Mesendoderm (in vitro differentiated cells): ENCODE results near the gene ARID1B.

Experiments
- DNase-seq: peaks from one replicate; pipeline ENCODE4 v3.0.0; 2013
- H2AK5ac ChIP-seq: 2 replicates; pipeline ENCODE4 v1.6.1; 2013; ENCODE audit warnings: low read length, inconsistent platforms
- H2BK120ac ChIP-seq: 2 replicates; pipeline ENCODE4 v1.6.1; 2013; ENCODE audit warnings: low read depth, mild to moderate bottlenecking, low read length, moderate library complexity, mixed read lengths
- H2BK15ac ChIP-seq: replicated peaks from 2 replicates; pipeline ENCODE4 v1.6.1; 2013; ENCODE audit warnings: low read depth, mild to moderate bottlenecking, moderate library complexity
- H2BK5ac ChIP-seq: 2 replicates; pipeline ENCODE4 v1.6.1; 2013; ENCODE audit warnings: low read length, inconsistent platforms
- H3K18ac ChIP-seq: 2 replicates; pipeline ENCODE4 v1.6.1; 2013; ENCODE audit warnings: mild to moderate bottlenecking, low read length, mixed read lengths
- H3K23ac ChIP-seq: one replicate; pipeline ENCODE4 v1.6.1; 2013; ENCODE audit warnings: low read length
- H3K27ac ChIP-seq: 2 replicates; pipeline ENCODE4 v1.5.1; 2013; ENCODE audit warnings: low read depth, mild to moderate bottlenecking, inconsistent platforms, low read length, moderate library complexity
- H3K27me3 ChIP-seq: 2 replicates; pipeline ENCODE4 v1.6.1; 2013; ENCODE audit warnings: low read length, control low read depth, mild to moderate bottlenecking, inconsistent platforms; ENCODE audit not compliant: insufficient read depth, poor library complexity
- H3K36me3 ChIP-seq: 2 replicates; pipeline ENCODE4 v1.6.1; 2013; ENCODE audit warnings: low read length, inconsistent platforms; ENCODE audit not compliant: control insufficient read depth, insufficient read depth
- H3K4ac ChIP-seq: one replicate; pipeline ENCODE4 v1.6.1; 2013; ENCODE audit warnings: low read depth, mild to moderate bottlenecking, low read length, moderate library complexity
- H3K4me1 ChIP-seq: 2 replicates; pipeline ENCODE4 v1.6.1; 2013; ENCODE audit warnings: low read depth, low read length, inconsistent platforms; ENCODE audit not compliant: control insufficient read depth
- H3K4me2 ChIP-seq: 2 replicates; pipeline ENCODE4 v1.6.1; 2013; ENCODE audit warnings: low read length
- H3K4me3 ChIP-seq: 2 replicates; pipeline ENCODE4 v1.5.1; 2013; ENCODE audit warnings: mild to moderate bottlenecking, low read length
- H3K56ac ChIP-seq: one replicate; pipeline ENCODE4 v1.6.1; 2013; ENCODE audit warnings: low read length
- H3K79me1 ChIP-seq: 2 replicates; pipeline ENCODE4 v1.6.1; 2013; ENCODE audit warnings: low read length, inconsistent platforms
- H3K79me2 ChIP-seq: 2 replicates; pipeline ENCODE4 v1.6.1; 2013; ENCODE audit warnings: mild to moderate bottlenecking, low read length; ENCODE audit not compliant: control insufficient read depth, insufficient read depth
- H3K9ac ChIP-seq: 2 replicates; pipeline ENCODE4 v1.6.1; 2013; ENCODE audit warnings: low read length, inconsistent platforms
- H4K5ac ChIP-seq: one replicate; pipeline ENCODE4 v1.6.1; 2013; ENCODE audit warnings: low read length
- H4K8ac ChIP-seq: one replicate; pipeline ENCODE4 v1.6.1; 2013; ENCODE audit warnings: low read depth, mild to moderate bottlenecking, control low read depth, low read length, moderate library complexity
- WGBS: extraction: QIAGEN DNeasy Blood & Tissue Kit; methylation state at CpG from one replicate; pipeline ENCODE4 v1.1.7; 2013; ENCODE audit warnings: low lambda C conversion rate, missing lambda C conversion rate; ENCODE audit not compliant: insufficient coverage; ENCODE audit errors: extremely low coverage; 5-methylcytosine and 5-hydroxymethylcytosine counted together

ARID1B gene

GRCh38 chr6:156783958-156784357 is 6.8 kb downstream of the ARID1B start:
- Histone ChIP-seq H3K9ac (no peak overlapping the region), H4K8ac (no peak overlapping the region), H4K5ac (no peak overlapping the region), H2BK15ac (no peak overlapping the region), H3K27ac (no peak overlapping the region), H3K4ac (no peak overlapping the region), H3K23ac (no peak overlapping the region), H3K4me3 (no peak overlapping the region), H3K36me3 (no peaks in the 10 kb centered on the region), H3K56ac (no peak overlapping the region), H3K18ac (no peak overlapping the region), H3K27me3 (no peaks in the 10 kb centered on the region), H2BK120ac (no peak overlapping the region), H3K79me2 (peaks cover 79% of the 10 kb centered on the region), H3K79me1 (peaks cover 2% of the 10 kb centered on the region), H2AK5ac (no peak overlapping the region), H3K4me2 (no peak overlapping the region), H2BK5ac (no peak overlapping the region), H3K4me1 (no peaks in the 10 kb centered on the region)
- no CpG with 5 or more reads among the region's 6 CpGs for whole genome bisulfite sequencing
- peak; percentile 59 for DNase-seq

DNA sequence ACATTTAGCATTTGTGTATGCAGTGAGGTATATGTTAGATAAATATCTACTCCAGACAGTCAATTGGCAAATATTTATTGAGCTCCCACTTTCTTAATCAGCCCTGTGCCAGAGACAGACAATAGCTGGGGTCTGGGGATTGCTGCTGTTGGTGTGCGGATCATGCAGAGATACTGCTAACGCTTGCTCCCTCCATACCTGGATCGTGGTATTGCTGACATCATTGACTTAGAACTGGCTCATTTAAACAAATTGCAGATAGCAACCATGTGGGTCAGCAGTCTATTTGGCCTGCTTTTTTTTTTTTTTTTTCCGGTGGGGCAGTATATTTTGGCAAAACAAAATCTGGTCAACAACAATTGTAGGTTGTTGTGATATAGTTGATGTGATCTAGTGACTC is 9.5 kb downstream of the ARID1B start:
- Histone ChIP-seq H3K9ac (no peak overlapping the region), H3K4ac (no peak overlapping the region), H3K18ac (no peak overlapping the region), H4K8ac (no peak overlapping the region), H2AK5ac (no peak overlapping the region), H3K4me3 (no peak overlapping the region), H3K79me1 (peaks cover 6% of the 10 kb centered on the region), H3K56ac (no peak overlapping the region), H2BK5ac (no peak overlapping the region), H3K27me3 (no peaks in the 10 kb centered on the region), H3K23ac (no peak overlapping the region), H3K27ac (no peak overlapping the region), H2BK120ac (no peak overlapping the region), H3K4me1 (peaks cover 3% of the 10 kb centered on the region), H3K79me2 (peaks cover 78% of the 10 kb centered on the region), H2BK15ac (no peak overlapping the region), H3K36me3 (no peaks in the 10 kb centered on the region), H3K4me2 (no peak overlapping the region), H4K5ac (no peak overlapping the region)
- no CpG with 5 or more reads among the region's 4 CpGs for WGBS
- no peak for DNase-seq

GRCh38 chr6:156787569-156788492 is 10.7 kb downstream of the ARID1B start:
- Histone ChIP-seq H3K27me3 (no peaks in the 10 kb centered on the region), H2AK5ac (no peak overlapping the region), H4K8ac (no peak overlapping the region), H3K79me1 (peaks cover 9% of the 10 kb centered on the region), H2BK5ac (no peak overlapping the region), H3K79me2 (peaks cover 79% of the 10 kb centered on the region), H3K36me3 (no peaks in the 10 kb centered on the region), H3K4me1 (peaks cover 3% of the 10 kb centered on the region), H3K27ac (no peak overlapping the region), H3K56ac (no peak overlapping the region), H4K5ac (no peak overlapping the region), H3K4me2 (no peak overlapping the region), H2BK120ac (no peak overlapping the region), H2BK15ac (no peak overlapping the region), H3K4me3 (no peak overlapping the region), H3K9ac (no peak overlapping the region), H3K4ac (no peak overlapping the region), H3K23ac (no peak overlapping the region), H3K18ac (no peak overlapping the region)
- no CpG with 5 or more reads among the region's 5 CpGs for WGBS
- DNase-seq: no peak

GRCh38 chr6:156789081-156789943 is 12.1 kb downstream of the ARID1B start:
- H3K36me3 ChIP-seq: no peaks in the 10 kb centered on the region
- H3K23ac ChIP-seq: no peak overlapping the region
- no peak overlapping the region for H3K9ac ChIP-seq
- no peak overlapping the region for H2AK5ac ChIP-seq
- H4K8ac ChIP-seq: no peak overlapping the region
- H3K27me3 ChIP-seq: no peaks in the 10 kb centered on the region
- no peak overlapping the region for H2BK5ac ChIP-seq
- H3K4me1 ChIP-seq: peaks cover 3% of the 10 kb centered on the region
- no peak overlapping the region for H3K4me2 ChIP-seq
- no peak overlapping the region for H2BK15ac ChIP-seq
- no peak overlapping the region for H3K4me3 ChIP-seq
- no peak overlapping the region for H3K56ac ChIP-seq
- no peak overlapping the region for H3K27ac ChIP-seq
- no peak overlapping the region for H3K4ac ChIP-seq
- peaks cover 83% of the 10 kb centered on the region for H3K79me2 ChIP-seq
- no peak overlapping the region for H2BK120ac ChIP-seq
- H3K79me1 ChIP-seq: peaks cover 13% of the 10 kb centered on the region
- no peak for DNase-seq
- no peak overlapping the region for H4K5ac ChIP-seq
- WGBS: no CpG with 5 or more reads among the region's 7 CpGs
- H3K18ac ChIP-seq: no peak overlapping the region

DNA sequence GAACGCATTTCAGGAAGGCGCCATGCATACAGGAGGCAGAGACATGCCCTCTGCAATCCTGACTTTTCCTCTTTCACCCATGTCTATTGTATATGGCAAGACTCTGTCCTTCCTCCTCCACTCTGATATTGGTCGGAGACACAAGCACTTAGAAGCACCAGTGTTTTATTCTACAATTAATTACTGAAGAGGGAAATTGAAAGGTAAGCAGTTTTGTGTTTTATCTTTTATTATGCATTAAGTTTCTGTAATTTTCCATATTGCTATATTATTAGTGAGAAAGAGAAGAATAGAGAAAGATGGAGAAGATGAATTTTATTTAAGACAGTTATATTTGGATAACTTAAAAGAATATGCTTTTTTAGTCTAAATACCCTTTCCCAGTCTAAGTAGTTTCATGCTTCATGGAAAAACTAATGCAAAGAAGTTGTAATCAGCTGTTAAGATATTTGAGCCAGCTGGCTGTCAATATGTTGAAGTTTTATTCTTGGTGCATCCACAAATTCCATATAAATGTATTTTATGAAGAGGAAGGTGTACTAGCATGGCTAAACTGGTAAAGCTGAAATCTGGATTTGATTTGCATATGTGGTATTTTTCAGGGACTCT is 13.6 kb downstream of the ARID1B start:
- no peak overlapping the region for H3K4me3 ChIP-seq
- no peaks in the 10 kb centered on the region for H3K36me3 ChIP-seq
- H3K4me2 ChIP-seq: no peak overlapping the region
- no peak overlapping the region for H4K5ac ChIP-seq
- H3K9ac ChIP-seq: no peak overlapping the region
- H3K18ac ChIP-seq: no peak overlapping the region
- DNase-seq: no peak
- H3K56ac ChIP-seq: no peak overlapping the region
- no peak overlapping the region for H4K8ac ChIP-seq
- H3K23ac ChIP-seq: no peak overlapping the region
- H3K27me3 ChIP-seq: no peaks in the 10 kb centered on the region
- H3K79me1 ChIP-seq: peaks cover 13% of the 10 kb centered on the region
- no CpG with 5 or more reads among the region's 3 CpGs for WGBS
- H3K4me1 ChIP-seq: peaks cover 3% of the 10 kb centered on the region
- H2BK15ac ChIP-seq: no peak overlapping the region
- no peak overlapping the region for H2BK5ac ChIP-seq
- no peak overlapping the region for H2BK120ac ChIP-seq
- no peak overlapping the region for H2AK5ac ChIP-seq
- H3K79me2 ChIP-seq: peaks cover 87% of the 10 kb centered on the region
- no peak overlapping the region for H3K27ac ChIP-seq
- no peak overlapping the region for H3K4ac ChIP-seq
